Measurements from ENCODE around the gene UBE2G1. TPM values are rescaled to one million over a fixed set of nuclear protein-coding genes. Genes with fewer than 3 reads are reported as not detected.

The UBE2G1 gene
- total and polyA plus RNA-seq, 4 donors, result 8.0 to 47.5 (median 34.4) TPM

DNA sequence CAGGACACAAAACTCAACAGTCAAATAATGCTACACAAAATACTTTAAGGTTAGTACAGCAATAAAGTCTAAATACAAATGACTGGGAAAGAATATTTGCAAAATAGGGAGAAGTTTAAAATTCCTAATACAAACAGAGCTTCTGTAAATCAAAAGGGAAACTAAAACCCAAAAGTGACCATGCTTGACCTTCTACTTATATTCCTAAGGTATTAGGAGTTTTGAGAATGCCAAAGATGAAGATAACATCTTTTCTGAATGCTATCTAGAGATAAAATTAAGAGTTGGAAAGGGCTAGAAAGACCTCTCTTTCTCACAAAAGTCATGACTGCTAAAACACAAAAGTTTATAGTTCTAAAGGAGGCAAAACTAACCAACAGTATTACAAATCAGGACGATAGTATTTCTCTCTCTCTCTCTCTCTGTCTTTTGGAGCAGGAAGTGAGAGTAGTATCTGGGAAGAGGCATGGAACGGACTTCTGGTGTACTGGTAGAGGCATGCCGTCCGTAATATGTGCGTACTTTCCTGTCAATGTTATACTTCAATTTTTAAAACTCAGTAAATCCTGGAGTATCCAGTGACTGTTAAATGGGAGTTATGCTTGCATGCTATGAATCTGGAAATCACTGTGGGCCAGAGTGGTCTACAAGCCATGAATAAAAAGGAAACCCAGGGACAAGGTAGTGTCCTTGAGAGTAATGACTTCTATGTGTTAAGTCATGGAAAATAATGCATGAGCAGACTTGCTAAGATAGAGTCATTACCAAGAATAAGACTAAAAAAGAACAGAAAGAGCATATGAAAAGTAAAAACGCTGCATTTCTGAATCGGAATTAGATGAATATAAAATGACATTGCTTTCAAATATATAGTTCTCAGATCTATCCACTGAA lies 53.0 kb downstream of the UBE2G1 start:
- WGBS, 2 donors, result 53 to 69% methylated on average over 7 of the region's 7 CpGs
- TF ChIP-seq, protein P1, sequence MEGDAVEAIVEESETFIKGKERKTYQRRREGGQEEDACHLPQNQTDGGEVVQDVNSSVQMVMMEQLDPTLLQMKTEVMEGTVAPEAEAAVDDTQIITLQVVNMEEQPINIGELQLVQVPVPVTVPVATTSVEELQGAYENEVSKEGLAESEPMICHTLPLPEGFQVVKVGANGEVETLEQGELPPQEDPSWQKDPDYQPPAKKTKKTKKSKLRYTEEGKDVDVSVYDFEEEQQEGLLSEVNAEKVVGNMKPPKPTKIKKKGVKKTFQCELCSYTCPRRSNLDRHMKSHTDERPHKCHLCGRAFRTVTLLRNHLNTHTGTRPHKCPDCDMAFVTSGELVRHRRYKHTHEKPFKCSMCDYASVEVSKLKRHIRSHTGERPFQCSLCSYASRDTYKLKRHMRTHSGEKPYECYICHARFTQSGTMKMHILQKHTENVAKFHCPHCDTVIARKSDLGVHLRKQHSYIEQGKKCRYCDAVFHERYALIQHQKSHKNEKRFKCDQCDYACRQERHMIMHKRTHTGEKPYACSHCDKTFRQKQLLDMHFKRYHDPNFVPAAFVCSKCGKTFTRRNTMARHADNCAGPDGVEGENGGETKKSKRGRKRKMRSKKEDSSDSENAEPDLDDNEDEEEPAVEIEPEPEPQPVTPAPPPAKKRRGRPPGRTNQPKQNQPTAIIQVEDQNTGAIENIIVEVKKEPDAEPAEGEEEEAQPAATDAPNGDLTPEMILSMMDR (IDR thresholded peaks at IDR 0.05; ENCODE audit: control extremely low read depth, extremely low read depth), result no peak
- no peak for ATAC-seq (ENCODE audit: insufficient read depth, low FRiP score)
- Histone ChIP-seq H3K36me3 (ENCODE audit: control insufficient read depth in 4 of 4, insufficient read depth in 4 of 4, low read length in 4 of 4) (no peaks in the 10 kb centered on the region), H3K27me3 (ENCODE audit: control insufficient read depth in 3 of 3, insufficient read depth in 3 of 3, low read length in 2 of 3) (no peaks in the 10 kb centered on the region), H3K4me1 (ENCODE audit: control insufficient read depth in 5 of 5, insufficient read depth in 5 of 5, low read length in 5 of 5) (peaks cover 5 to 48% (median 15%) of the 10 kb centered on the region in 5 donors), H3K4me3 (no peak overlapping the region), H3K9me3 (ENCODE audit: control insufficient read depth in 4 of 4, insufficient read depth in 3 of 4, low read length in 3 of 4) (no peaks in the 10 kb centered on the region), H3K27ac (ENCODE audit: low read depth in 1 of 2, low read length in 1 of 2) (peak overlapping the region in 1 of 2 donors; percentile 75), H3K9ac (ENCODE audit: insufficient read depth in 1 of 2, low read length in 2 of 2) (no peak overlapping the region)
- no peak for DNase-seq

DNA sequence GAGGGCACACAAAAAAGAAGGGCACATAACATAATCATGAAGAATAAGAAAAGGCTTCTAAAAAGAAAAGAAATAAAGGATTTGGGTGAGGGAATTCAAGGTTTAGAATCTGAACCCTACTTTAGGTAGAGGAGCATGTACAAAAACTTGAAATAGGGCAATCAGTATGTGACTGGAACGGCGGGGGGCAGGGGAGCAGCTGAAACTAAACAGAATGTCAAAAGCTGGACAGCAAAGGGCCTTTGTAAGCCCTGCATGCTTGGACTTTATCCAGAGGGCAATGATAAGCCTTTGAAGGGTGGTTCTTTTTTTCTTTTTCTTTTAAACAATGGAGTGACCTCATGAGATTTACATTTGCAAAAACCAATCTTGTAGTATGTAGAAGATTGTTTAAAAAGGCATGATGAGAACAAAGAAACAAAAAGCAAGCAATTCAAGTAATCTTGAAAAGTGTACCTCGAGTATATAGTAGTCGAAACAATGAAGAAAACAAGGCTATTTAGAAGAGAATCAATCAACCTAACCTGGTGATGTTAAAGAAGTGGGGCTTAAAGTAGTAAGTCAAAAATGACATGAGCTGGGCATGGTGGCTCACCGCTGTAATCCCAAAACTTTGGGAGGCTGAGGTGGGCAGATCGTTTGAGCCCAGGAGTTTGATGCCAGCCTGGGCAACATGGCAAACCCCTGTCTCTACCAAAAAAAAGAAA lies 56.0 kb downstream of the UBE2G1 start:
- Histone ChIP-seq H3K4me3 (no peak overlapping the region), H3K9ac (ENCODE audit: insufficient read depth in 1 of 2, low read length in 2 of 2) (peak overlapping the region in 1 of 2 donors; percentile 43), H3K27me3 (ENCODE audit: control insufficient read depth in 3 of 3, insufficient read depth in 3 of 3, low read length in 2 of 3) (no peaks in the 10 kb centered on the region), H3K36me3 (ENCODE audit: control insufficient read depth in 4 of 4, insufficient read depth in 4 of 4, low read length in 4 of 4) (peaks cover 0 to 6% (median 4%) of the 10 kb centered on the region in 4 donors), H3K9me3 (ENCODE audit: control insufficient read depth in 4 of 4, insufficient read depth in 3 of 4, low read length in 3 of 4) (no peaks in the 10 kb centered on the region), H3K4me1 (ENCODE audit: control insufficient read depth in 5 of 5, insufficient read depth in 5 of 5, low read length in 5 of 5) (peaks cover 4 to 30% (median 9%) of the 10 kb centered on the region in 5 donors), H3K27ac (ENCODE audit: low read depth in 1 of 2, low read length in 1 of 2) (peak overlapping the region in 1 of 2 donors; percentile 33)
- WGBS, 2 donors, result 60 to 74% methylated on average over 6 of the region's 6 CpGs
- peak; percentile 44 to 76 (median 75) for DNase-seq
- ATAC-seq (ENCODE audit: insufficient read depth, low FRiP score), result no peak
- TF ChIP-seq, protein P1 (IDR thresholded peaks at IDR 0.05; ENCODE audit: control extremely low read depth, extremely low read depth), result no peak

DNA sequence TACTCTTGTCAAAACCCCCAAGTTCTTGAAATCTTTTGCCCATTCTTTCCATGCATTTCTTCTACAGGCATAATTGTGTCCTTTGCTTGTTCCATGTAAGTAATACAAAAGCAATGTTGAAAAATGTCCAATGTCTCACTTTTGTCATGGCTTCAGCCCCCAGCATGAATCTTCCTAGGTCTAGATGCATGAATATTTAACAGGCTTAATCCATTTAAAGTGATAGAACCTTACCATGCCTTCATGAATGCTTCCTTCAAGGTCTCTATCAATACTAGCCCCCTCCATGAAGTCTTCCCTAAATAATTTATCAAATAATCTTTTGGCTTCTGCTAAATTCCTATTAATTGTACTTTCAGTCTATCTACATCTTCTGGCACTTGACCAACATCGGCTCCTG lies 56.6 kb downstream of the UBE2G1 start:
- H3K4me3 ChIP-seq, result no peak overlapping the region
- WGBS, 2 donors, result 34 to 67% methylated on average over 1 of the region's 1 CpG
- peaks cover 0 to 6% (median 4%) of the 10 kb centered on the region in 4 donors for H3K36me3 ChIP-seq (ENCODE audit: control insufficient read depth in 4 of 4, insufficient read depth in 4 of 4, low read length in 4 of 4)
- no peaks in the 10 kb centered on the region for H3K27me3 ChIP-seq (ENCODE audit: control insufficient read depth in 3 of 3, insufficient read depth in 3 of 3, low read length in 2 of 3)
- TF ChIP-seq, protein P1 (IDR thresholded peaks at IDR 0.05; ENCODE audit: control extremely low read depth, extremely low read depth), result no peak
- peak overlapping the region in 1 of 2 donors; percentile 33 for H3K27ac ChIP-seq (ENCODE audit: low read depth in 1 of 2, low read length in 1 of 2)
- H3K9ac ChIP-seq (ENCODE audit: insufficient read depth in 1 of 2, low read length in 2 of 2), result no peak overlapping the region
- ATAC-seq (ENCODE audit: insufficient read depth, low FRiP score) (no peak), DNase-seq (no peak)
- H3K9me3 ChIP-seq (ENCODE audit: control insufficient read depth in 4 of 4, insufficient read depth in 3 of 4, low read length in 3 of 4), result no peaks in the 10 kb centered on the region
- peaks cover 4 to 30% (median 9%) of the 10 kb centered on the region in 5 donors for H3K4me1 ChIP-seq (ENCODE audit: control insufficient read depth in 5 of 5, insufficient read depth in 5 of 5, low read length in 5 of 5)

Measured in lung (tissue), 12 donors.